ENCODE results near the gene PEX5L.
"Not testable (repeated sequence)": the region's sequence is repeated elsewhere in the genome, so short reads cannot be mapped to it uniquely, and the experiment has no call there.

Gene PEX5L

GRCh38 chr3:179794355-179794754 is 242.4 kb downstream of the PEX5L start:
- TF ChIP-seq ZFX (IDR thresholded peaks at IDR 0.05; ENCODE audit: borderline replicate concordance): no peak
- TF ChIP-seq CTCF (IDR thresholded peaks at IDR 0.05): no peak
- no peak overlapping the region for H3K27ac ChIP-seq

- no peak for TF ChIP-seq ZFX (IDR thresholded peaks at IDR 0.05; ENCODE audit: borderline replicate concordance)
- TF ChIP-seq CTCF (IDR thresholded peaks at IDR 0.05): no peak
- no peak overlapping the region for H3K27ac ChIP-seq
Measured at GRCh38 chr3:179791793-179792192, 244.9 kb downstream of the PEX5L start.

- no peak for TF ChIP-seq ZFX (IDR thresholded peaks at IDR 0.05; ENCODE audit: borderline replicate concordance)
- no peak for TF ChIP-seq CTCF (IDR thresholded peaks at IDR 0.05)
- H3K27ac ChIP-seq: no peak overlapping the region
Measured at GRCh38 chr3:179788996-179789395, 247.7 kb downstream of the PEX5L start.

DNA sequence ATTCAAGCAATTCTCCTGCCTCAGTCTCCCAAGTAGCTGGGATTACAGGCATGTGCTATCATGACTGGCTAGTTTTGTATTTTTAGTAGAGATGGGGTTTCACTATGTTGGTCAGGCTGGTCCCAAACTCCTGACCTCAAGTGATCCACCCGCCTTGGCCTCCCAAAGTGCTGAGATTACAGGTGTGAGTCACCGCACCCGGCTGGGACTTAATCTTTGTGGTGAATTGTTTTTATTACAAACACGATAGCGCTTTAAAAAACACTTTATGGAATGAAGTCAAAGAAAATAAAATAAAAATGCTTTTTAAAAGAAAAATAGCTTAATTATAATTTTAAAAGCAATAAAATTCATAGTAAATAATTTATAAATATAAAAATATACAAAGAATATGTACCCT is 253.9 kb downstream of the PEX5L start:
- H3K27ac ChIP-seq: not testable (repeated sequence)

GRCh38 chr3:179775416-179776122 is 261.2 kb downstream of the PEX5L start:
- no peak overlapping the region for H3K27ac ChIP-seq
- TF ChIP-seq ZFX (IDR thresholded peaks at IDR 0.05; ENCODE audit: borderline replicate concordance) (no peak), CTCF (IDR thresholded peaks at IDR 0.05) (no peak)

GRCh38 chr3:179772297-179772696 is 264.4 kb downstream of the PEX5L start:
- no peak for TF ChIP-seq CTCF (IDR thresholded peaks at IDR 0.05)
- TF ChIP-seq ZFX (IDR thresholded peaks at IDR 0.05; ENCODE audit: borderline replicate concordance): no peak
- no peak overlapping the region for H3K27ac ChIP-seq

GRCh38 chr3:179771797-179772196 is 264.9 kb downstream of the PEX5L start:
- no peak overlapping the region for H3K27ac ChIP-seq
- TF ChIP-seq ZFX (IDR thresholded peaks at IDR 0.05; ENCODE audit: borderline replicate concordance): no peak
- no peak for TF ChIP-seq CTCF (IDR thresholded peaks at IDR 0.05)

Data from 22Rv1 (cell line).